Renal cortical epithelial cell (primary cell): ENCODE results near the gene VPS13C. TPM values are rescaled to one million over a fixed set of nuclear protein-coding genes. Genes with fewer than 3 reads are reported as not detected.
"Not testable (repeated sequence)": the region's sequence is repeated elsewhere in the genome, so short reads cannot be mapped to it uniquely, and the experiment has no call there.

Experiments
- DNase-seq: peaks from one replicate; pipeline ENCODE4 v3.0.0-alpha.2; 2011; ENCODE audit warnings: low read depth
- total RNA-seq: library from RNA; depleted of rRNA; stranded (reverse); fragments of >200 nt; gene quantifications from 2 replicates; pipeline ENCODE4 v1.2.3, GENCODE V29; 2014

Gene VPS13C
- total RNA-seq, 1 donor from 2014 or later = 117 TPM

DNA sequence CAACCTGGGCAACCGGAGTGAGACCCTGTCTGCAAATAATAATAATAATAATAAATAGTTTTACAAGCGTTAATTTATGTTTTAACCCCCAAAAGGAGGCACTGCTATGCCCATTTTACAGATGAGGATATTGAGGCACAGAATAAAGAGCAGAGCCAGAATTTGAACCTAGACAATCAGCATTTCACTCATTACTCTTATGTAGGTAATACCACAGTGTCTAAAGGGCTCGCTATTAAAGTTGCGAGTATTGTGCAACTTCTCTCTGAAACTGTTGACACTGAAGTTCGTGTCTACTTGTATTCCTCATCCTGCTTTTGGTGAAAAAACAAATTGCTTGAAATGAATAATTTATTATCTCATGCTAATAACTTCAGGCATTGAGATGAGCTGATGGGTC is 9.3 kb upstream of the VPS13C start:
- DNase-seq = no peak

DNA sequence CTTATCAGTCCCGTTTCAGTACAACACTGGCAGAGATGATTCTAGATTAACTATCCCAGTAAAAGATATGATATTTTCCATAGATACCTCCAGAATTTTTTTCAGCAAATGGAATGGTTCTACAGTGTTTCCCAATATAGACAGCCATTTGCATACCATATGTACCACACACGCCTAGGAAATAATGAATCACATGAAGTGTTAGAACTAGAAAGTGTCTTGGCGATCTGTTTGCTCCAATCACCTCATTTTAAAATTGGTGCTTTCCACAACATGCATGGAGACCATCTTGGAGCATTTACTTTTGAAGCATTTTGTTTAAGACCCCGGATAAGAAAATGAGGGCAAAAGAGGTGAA is 8.5 kb upstream of the VPS13C start:
- no peak for DNase-seq

DNA sequence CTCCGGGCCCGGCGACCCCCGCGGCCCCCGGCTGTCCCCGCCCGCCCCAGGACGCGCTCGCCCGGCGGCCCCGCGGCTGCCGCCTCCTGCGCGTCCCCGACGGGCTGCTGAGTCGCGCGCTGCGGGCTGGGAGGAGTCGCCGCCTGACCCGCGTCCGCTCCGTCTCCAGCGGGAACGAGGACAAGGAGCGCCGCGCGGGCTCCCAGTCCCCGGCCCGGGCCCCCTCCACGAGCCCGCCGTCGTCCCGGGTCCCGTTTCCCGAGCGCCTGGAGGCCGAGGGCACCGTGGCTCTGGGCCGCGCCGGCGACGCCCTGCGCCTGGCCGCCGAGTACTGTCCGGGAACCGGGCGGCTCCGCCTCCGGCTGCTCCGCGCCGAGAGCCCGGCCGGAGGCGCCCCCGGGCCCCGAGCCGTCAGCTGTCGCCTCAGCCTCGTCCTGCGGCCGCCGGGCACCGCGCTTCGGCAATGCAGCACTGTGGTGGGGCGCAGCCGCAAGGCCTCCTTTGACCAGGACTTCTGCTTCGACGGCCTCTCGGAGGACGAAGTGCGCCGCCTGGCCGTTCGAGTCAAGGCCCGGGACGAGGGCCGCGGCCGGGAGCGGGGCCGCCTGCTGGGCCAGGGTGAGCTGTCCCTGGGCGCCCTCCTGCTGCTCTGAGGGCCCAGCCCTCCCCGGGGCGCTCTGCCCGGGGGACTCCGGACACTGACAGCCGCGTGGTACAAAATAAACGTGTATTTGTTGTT is 8.0 kb upstream of the VPS13C start:
- DNase-seq = no peak

DNA sequence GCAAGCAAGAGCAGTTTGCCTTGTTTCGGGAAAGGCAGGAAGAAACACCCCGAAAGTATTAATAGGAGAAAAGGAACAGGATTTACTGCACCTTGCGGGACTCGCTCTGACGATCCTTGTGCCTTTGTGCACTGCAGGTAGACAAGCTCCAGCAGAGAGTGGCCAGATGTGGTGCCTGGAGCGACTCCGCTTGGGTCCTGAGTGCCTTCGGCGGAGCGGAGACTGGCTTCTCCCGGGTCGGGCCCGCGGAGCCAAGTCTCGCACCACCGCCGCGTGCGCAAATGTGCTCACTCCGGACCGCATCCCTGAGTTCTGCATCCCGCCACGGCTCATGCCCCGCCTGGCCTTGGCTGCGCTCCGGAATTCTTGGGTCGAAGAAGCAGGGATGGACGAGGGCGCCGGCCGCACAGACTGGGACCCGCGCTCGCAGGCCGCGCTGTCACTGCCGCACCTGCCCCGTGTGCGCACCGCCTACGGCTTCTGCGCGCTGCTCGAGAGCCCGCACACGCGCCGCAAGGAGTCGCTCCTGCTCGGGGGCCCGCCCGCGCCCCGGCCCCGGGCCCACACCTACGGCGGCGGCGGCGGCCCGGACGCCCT is 7.3 kb upstream of the VPS13C start:
- DNase-seq = no peak

DNA sequence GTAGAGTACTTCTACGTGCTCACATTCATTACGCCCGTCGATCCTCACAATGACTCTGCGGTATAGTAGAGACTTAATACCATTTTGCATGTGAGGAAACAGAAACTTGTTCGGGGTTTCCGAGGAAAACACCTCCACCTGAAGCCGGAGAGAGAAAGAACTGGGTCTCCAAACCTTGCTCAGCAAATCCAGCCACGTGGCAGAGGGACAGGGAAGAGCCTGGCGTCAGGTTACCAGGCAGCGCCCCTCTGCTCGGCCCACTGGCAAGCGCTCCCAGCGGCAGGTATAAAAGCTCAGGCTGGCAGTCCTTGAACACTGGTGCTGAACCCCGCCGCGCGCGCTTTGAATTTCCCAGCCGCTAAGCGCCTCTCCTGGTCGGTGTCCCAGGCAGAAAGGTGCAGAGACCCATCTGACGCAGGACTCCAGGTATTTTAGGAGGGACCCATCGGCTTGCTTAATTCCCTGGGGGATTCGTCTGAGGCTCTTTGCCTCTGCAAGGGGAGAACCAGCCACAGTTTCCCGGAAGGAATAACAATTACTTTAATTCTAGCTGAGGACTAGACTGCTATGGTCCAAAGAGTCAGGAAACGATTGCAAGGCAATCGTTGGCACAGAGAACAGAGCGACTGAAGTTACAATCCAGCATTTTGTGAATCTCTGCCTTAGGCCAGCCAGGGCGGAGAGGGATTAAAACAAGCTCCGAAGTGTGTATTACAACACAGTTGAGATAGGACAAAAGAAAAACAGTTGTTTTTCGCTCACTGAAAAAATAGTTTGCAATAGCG is 6.6 kb upstream of the VPS13C start, which contains the start of gene C2CD4A:
Gene C2CD4A, plus strand, starts transcription at position 315 of the 785 bp plus-strand sequence. CDS start 637 bp downstream, outside the sequence.
- DNase-seq = peak; percentile 82

DNA sequence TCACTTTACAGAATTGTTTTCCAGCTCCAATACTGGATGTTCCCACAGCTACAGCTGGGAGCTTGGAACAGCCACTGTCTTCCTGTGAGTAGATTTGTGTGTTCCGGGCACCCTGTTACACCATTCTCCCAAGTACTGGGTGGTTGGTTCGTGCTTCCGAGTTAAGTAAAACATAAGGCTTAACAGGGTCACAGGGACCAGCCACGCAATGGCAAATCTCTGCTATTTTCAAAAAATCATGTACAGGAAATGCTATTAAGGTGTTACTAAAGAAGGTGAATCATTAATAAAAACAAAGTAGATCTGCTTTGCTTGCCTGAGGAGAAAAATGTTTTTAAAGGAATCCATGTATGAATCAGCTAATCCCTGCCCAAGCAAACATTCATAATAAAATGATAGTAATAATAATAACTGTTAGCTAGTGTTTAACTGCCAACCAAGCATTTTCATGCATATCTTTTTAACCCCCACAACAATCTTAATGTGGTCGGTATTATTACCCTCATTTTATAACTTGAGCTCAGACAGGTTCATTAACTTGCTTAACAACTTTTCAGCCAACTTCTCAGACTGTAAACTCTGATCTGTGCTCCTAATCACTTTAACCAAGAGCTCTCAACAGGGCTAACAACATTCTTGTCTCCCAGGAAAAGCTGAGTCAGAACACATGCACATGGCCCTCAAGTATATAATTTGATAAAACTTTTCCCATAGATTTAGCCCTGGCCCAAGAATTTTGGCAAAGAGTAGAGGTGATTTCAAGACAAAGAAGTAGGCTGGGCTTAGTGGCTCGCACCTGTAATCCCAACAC is 3.8 kb upstream of the VPS13C start:
- peak; percentile 95 for DNase-seq

DNA sequence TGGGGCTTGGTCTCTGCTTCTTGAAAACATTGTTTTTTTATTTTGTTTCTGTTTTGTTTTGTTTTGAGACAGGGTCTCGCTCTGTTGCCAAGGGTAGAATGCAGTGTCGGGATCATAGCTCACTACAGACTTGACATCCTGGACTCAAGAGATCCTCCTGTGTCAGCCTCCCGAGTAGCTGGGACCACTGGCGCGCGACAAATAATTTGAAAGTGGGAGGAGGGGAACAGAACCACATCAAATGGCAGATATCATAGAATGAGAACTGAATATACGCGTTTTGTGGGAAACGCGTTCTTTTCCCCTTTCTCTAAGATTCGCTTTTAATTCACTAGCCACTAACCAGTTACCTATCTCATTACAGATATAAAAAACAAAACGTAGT is 641 bp upstream of the VPS13C start:
- DNase-seq = no peak

DNA sequence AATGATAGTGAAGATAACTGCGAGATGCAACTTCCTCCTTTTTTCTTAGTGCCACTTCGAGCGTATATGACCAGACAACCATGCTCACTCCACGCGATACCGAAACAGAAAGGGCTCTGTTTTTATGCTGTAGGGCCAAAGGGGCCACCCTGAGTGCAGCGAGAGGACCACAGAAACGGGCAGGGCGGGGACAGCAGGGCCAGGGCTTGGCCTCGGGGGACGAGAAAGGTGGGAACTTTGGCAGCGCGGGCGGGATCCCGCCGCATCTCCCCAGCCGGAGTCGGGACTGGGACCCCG is 483 bp downstream of the VPS13C start:
- DNase-seq = peak; percentile 42

DNA sequence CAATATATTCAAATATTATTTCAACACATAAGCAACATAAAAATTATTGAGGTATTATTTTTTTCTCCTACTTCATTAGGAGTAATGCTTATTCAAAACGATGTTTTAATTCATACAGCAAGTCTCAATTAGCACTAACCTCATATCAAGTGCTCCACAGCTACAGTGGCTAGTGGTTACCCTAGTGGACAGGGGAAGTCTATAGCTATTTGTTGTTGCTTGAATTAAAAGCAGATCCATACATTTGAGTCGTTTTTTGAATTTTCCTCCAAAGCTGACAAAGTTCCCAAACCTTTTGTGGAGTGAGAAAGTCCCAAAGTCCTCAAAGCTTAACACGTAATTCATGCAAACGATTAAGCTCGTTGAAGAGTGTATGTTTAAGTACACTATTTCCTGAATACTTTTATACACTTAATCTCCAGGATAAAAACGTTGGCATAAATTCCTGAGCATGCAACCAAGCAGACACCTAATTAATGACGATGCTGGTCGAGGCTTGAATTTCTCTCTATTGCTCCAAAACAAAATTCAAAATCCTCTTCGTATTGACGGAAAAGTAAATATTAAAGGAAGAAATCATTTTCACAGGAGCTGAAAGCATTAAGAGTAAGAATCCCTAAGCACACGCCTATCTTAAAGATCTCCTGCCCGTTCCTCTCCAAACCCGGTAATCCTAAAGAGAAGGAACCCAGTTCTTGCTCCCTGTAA is 985 bp downstream of the VPS13C start:
- DNase-seq = no peak

DNA sequence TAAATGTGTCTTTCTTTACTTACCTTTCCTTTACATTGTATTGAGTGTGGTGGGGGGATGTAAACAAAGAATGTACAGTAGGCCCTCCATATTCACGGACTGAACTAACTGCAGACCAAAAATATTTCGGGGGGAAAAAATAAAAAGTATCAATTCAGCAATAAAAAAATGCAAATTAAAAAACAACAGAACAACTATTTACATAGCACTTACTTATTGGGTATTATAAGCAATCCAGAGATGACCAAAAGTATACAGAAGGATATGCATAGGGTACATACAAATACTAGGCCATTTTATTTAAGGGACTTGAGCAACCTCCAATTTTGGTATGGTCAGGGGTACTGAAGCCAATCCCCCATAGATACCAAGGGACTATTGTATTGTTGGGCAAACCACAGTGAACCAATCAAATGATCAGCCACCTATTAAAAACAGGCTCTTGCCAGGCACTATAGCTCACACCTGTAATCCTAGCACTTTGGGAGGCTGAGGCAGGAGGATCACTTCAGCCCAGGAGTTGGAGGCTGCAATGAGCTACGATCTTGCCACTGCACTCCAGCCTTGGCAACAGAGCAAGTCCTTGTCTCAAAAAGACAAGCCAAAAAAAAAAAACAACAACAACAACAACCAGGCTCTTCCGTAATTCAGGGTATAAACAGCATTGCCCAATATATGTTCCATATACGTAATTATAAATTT is 1.8 kb downstream of the VPS13C start:
- DNase-seq = no peak

DNA sequence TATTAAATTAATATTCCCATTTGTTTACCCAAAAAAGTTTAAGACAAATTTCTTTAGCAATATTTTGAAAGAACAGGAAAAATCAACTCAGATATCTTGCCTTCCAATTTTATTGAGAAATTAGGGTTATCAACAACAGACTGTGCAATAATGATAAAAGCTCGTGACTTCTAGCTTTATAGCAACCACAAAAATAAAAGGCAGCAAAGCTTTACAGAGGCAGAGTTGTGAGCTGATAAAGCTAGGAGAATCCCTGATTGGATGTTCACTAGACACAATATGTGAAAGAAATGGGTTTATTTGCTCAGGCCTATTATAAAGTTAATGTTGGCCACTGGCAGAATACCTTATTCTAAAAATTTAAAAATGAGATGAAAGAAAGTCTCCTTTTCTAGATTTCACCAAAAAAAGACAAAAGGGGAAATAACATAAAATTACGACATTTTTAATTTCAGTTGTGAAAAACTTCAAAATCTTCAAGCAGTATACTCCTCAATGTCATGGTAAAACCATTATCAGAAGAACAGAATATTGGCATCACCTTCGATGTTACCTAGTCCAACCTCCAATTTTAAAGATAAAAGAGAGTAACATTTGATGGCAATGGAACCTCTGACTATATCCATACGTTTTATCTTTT is 2.8 kb downstream of the VPS13C start:
- no peak for DNase-seq

DNA sequence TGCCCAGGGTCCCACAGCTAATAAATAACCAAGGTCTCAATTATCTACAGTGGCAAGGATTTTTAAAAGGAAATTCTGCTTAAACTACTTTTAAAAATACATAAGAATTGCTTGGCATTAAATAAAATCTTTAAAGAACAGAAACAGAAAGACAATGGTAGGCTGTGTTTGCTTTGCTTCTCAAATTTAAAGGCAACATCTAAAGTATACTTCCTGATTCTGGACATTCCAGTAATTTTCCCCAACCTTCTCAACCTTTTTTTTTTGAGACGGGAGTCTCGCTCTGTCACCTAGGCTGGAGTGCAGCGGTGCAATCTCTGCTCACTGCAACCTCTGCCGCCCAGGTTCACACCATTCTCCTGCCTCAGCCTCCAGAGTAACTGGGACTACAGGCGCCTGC is 5.3 kb downstream of the VPS13C start:
- DNase-seq = no peak

DNA sequence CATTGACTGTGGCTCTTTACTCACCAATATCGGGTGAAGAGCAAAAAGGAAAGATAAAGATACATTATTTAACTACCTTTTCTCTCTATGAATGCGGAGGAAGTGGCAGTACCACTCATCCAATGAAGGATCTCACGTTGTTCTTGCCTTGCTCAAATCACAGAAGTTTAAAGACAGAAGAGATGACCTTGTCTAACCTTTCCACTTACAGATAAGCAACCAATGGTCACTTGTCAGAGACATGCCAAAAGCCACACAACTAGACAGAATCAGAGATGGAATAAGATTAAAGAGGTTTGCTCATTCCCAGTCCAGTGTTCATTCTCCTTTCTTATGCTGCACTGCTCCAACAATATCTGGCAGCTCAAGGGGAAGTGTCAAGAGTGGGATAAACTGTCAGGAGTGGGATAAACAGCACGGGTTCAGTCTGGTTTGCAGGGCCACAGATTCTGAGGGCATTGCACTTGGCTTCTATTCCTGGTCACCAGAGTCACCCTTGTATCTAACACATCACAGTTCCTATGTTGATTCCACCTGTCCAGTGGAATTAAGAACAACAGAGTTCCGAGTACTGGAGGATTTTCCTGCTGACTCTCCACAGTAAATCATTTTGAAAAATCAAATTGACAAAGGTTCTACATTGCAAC is 6.7 kb downstream of the VPS13C start:
- DNase-seq = no peak

DNA sequence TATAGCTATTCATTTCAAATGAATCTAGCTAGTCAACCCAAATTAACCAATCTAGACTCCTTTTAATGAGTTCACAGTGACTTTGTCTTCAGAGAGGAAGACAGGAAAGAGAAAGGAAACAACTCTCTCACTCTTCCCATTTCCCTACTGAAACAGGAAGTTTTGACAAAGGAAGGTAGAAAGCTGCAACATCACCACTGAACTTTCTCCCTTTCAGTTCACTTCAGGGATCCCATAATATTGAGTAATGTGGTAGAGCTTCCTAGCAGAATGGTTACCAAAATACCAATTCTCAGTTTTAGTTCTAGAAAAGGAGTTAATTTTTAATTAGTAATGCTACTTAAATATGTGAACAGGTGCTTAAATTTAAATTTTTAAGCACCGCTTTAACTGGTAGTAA is 7.5 kb downstream of the VPS13C start:
- no peak for DNase-seq

DNA sequence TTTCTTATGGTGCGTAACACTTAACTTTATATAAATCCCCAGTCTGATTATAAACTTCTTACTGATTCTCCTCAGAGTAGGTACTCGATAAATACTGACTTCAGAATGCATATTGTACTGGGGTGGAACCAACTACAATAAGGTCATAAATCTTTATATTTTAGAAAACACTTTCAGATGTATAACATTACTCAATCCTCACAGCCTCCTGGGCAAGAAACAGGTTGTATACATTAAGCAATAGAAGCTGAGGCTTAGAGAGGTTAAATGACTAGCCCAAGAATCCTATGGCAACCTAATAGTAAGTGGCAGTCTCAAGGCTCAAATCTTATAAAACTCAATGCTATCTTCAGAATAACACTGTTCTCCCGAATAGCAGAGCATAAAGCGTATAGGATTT is 9.1 kb downstream of the VPS13C start:
- no peak for DNase-seq

DNA sequence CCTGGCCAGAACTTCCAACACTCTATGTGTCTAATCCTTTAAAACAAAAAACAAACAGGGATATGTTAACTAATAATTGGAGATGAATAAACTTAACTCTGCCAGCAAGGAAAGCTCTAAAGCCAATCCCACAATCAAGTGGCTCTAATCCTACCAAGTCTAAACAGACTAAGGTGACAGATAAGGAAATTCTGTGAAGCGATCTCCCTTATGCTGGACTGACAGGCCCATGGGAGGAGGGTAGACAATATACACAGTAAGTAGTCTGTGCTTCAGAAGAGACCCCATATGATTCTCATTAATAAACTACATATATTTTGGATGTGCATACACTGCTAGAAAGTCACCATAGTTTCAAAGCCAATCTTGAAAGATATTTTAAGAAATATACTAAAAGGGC is 10.1 kb downstream of the VPS13C start:
- DNase-seq = no peak

DNA sequence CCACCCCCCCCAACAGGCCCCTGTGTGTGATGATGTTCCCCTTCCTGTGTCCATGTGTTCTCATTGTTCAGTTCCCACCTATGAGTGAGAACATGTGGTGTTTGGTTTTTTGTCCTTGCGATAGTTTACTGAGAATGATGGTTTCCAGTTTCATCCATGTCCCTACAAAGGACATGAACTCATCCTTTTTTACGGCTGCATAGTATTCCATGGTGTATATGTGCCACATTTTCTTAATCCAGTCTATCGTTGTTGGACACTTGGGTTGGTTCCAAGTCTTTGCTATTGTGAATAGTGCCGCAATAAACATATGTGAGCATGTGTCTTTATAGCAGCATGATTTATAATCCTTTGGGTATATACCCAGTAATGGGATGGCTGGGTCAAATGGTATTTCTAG is 12.0 kb downstream of the VPS13C start:
- DNase-seq = not testable (repeated sequence)

DNA sequence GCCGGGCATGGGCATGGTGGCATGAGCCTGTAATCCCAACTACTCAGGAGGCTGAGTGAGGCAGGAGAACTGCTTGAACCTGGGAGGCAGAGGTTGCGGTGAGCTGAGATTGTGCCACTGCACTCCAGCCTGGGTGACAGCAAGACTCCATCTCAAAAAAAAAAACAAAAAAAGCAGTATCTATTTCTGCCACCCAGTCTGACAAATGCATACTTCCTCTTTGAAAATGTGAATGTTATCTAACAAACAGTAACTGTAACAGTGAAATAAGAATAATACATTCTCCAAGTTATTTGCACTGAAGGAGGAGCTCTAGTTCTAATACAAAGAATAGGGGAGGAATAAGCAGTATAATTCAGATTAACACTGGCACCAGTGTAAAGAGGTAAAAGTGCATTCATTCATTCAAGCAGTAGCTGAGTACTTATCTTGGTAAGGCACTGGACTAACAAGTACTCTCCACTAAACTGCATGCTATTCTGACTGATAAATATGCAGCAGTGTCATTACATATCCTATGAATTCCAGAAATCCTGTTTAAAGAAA is 12.9 kb downstream of the VPS13C start:
- DNase-seq = no peak

DNA sequence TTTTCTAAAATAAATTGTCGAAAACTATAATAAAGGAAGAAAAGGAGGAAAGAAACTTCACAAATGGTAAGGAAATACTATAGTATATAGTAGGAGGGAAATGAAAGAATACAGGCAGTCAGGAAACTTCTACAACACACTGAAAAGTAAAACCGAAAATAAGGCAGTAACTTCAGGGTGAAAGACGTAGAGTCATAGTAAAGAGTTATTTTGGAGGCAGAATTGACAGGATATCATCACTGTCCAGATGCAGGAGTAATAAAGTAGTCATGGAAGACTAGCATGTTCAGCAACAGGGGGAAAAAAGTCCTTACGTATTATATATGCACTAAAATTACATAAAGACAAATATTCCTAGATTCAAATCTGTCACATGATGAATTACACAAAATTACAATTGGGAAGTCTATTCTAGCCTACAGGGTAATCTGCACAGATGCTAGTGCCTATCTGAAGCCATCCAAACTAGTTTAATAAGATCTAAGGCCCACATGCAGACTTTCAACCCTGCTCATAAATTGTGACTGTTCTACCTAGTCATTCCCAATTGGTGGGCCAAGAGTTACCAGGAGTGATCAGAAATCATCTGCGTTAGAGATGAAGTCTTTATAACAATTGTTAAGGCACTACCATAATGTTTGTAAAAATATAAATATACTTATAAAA is 14.0 kb downstream of the VPS13C start:
- no peak for DNase-seq
